CD4-positive, alpha-beta T cell treated with Interleukin-15 for 4 hours (primary cell): ENCODE data around the gene PGAM2.
"Not testable (repeated sequence)": the region's sequence is repeated elsewhere in the genome, so short reads cannot be mapped to it uniquely, and the experiment has no call there.

Source experiments
- DNase-seq: peaks from one replicate; pipeline ENCODE4 v3.0.0-alpha.2; 2020; ENCODE audit warnings: low spot score

The PGAM2 gene

GRCh38 chr7:44048031-44048795 lies 17.2 kb downstream of the PGAM2 start:
- DNase-seq, result no peak

- DNase-seq, result peak; percentile 44
Observed at GRCh38 chr7:44046321-44047061, 18.9 kb downstream of the PGAM2 start.

- DNase-seq, result no peak
Observed at GRCh38 chr7:44045226-44046014, 19.9 kb downstream of the PGAM2 start.

GRCh38 chr7:44044315-44045225 lies 20.8 kb downstream of the PGAM2 start, which contains the start of gene DBNL:
TSS of gene DBNL (plus strand) at chr7:44044702. CDS start at chr7:44044738, 36 bp downstream.
- DNase-seq, result peak; percentile 87

GRCh38 chr7:44043902-44044301 lies 21.5 kb downstream of the PGAM2 start:
- no peak for DNase-seq

- DNase-seq, result no peak
Observed at GRCh38 chr7:44042221-44042620, 23.1 kb downstream of the PGAM2 start.

- DNase-seq, result peak; percentile 67
Observed at GRCh38 chr7:44040493-44040891, 24.9 kb downstream of the PGAM2 start.

- DNase-seq, result not testable (repeated sequence)
Observed at GRCh38 chr7:44039800-44040492, 25.4 kb downstream of the PGAM2 start.

GRCh38 chr7:44038961-44039558 lies 26.3 kb downstream of the PGAM2 start:
- peak; percentile 79 for DNase-seq

GRCh38 chr7:44038553-44038952 lies 26.8 kb downstream of the PGAM2 start:
- DNase-seq, result not testable (repeated sequence)

- DNase-seq, result not testable (repeated sequence)
Observed at GRCh38 chr7:44037951-44038350, 27.4 kb downstream of the PGAM2 start.

GRCh38 chr7:44036364-44036763 lies 29.0 kb downstream of the PGAM2 start:
- peak; percentile 19 for DNase-seq

GRCh38 chr7:44033971-44034844 lies 31.2 kb downstream of the PGAM2 start:
- DNase-seq, result not testable (repeated sequence)

- DNase-seq, result not testable (repeated sequence)
Observed at GRCh38 chr7:44032031-44032430, 33.3 kb downstream of the PGAM2 start.

- not testable (repeated sequence) for DNase-seq
Observed at GRCh38 chr7:44031319-44031718, 34.0 kb downstream of the PGAM2 start.

- DNase-seq, result not testable (repeated sequence)
Observed at GRCh38 chr7:44030029-44030428, 35.3 kb downstream of the PGAM2 start.

GRCh38 chr7:44029433-44029832 lies 35.9 kb downstream of the PGAM2 start:
- DNase-seq, result not testable (repeated sequence)

- DNase-seq, result peak; percentile 10
Observed at GRCh38 chr7:44022796-44023467, 42.4 kb downstream of the PGAM2 start.

GRCh38 chr7:44022069-44022468 lies 43.3 kb downstream of the PGAM2 start:
- not testable (repeated sequence) for DNase-seq
